NAMALWA (cell line): Measurements from ENCODE around the gene APLF.
"Not testable (repeated sequence)": the region's sequence is repeated elsewhere in the genome, so short reads cannot be mapped to it uniquely, and the experiment has no call there.

Experiments
- DNase-seq: peaks from one replicate; pipeline ENCODE4 v3.0.0-alpha.2; 2015; ENCODE audit warnings: low spot score

The APLF gene

GRCh38 chr2:68476454-68476853 lies 9.1 kb downstream of the APLF start:
- DNase-seq: no peak

- DNase-seq: no peak
These were observed 11.3 kb downstream of the APLF start for GRCh38 chr2:68478688-68479087.

GRCh38 chr2:68482296-68482820 lies 15.0 kb downstream of the APLF start:
- DNase-seq: no peak

- no peak for DNase-seq
These were observed 15.6 kb downstream of the APLF start for GRCh38 chr2:68483011-68483410.

GRCh38 chr2:68487773-68488355 lies 20.5 kb downstream of the APLF start:
- peak; percentile 56 for DNase-seq

GRCh38 chr2:68488605-68489004 lies 21.2 kb downstream of the APLF start:
- not testable (repeated sequence) for DNase-seq

GRCh38 chr2:68489282-68489681 lies 21.9 kb downstream of the APLF start:
- DNase-seq: no peak

GRCh38 chr2:68491582-68491981 lies 24.2 kb downstream of the APLF start:
- no peak for DNase-seq

- no peak for DNase-seq
These were observed 31.7 kb downstream of the APLF start for GRCh38 chr2:68499133-68499532.

GRCh38 chr2:68500649-68501048 lies 33.3 kb downstream of the APLF start:
- no peak for DNase-seq

GRCh38 chr2:68501768-68502167 lies 34.4 kb downstream of the APLF start:
- no peak for DNase-seq

- no peak for DNase-seq
These were observed 38.3 kb downstream of the APLF start for GRCh38 chr2:68505603-68506159.

GRCh38 chr2:68506170-68506569 lies 38.8 kb downstream of the APLF start:
- DNase-seq: no peak

- no peak for DNase-seq
These were observed 44.9 kb downstream of the APLF start for GRCh38 chr2:68512326-68512725.

GRCh38 chr2:68512966-68513365 lies 45.6 kb downstream of the APLF start:
- no peak for DNase-seq

- DNase-seq: no peak
These were observed 47.0 kb downstream of the APLF start for GRCh38 chr2:68514316-68514929.

GRCh38 chr2:68516051-68516955 lies 48.9 kb downstream of the APLF start:
- DNase-seq: no peak

- no peak for DNase-seq
These were observed 51.9 kb downstream of the APLF start for GRCh38 chr2:68519236-68519635.

GRCh38 chr2:68521037-68521436 lies 53.7 kb downstream of the APLF start:
- no peak for DNase-seq

GRCh38 chr2:68526943-68527342 lies 59.6 kb downstream of the APLF start:
- not testable (repeated sequence) for DNase-seq

- not testable (repeated sequence) for DNase-seq
These were observed 60.1 kb downstream of the APLF start for GRCh38 chr2:68527343-68528081.

GRCh38 chr2:68529156-68529555 lies 61.8 kb downstream of the APLF start:
- not testable (repeated sequence) for DNase-seq
